Upper lobe of right lung (tissue), 1 donor: Measurements from ENCODE around the gene ADAMTS14. TPM values are rescaled to one million over a fixed set of nuclear protein-coding genes. Genes with fewer than 3 reads are reported as not detected.

Experiments
- ATAC-seq: fragments of 200-7000 bp; cut with Tn5 transposase; one replicate; pipeline ENCODE4 v1.9.1; 2020; ENCODE audit warnings: mild to moderate bottlenecking, moderate library complexity
- DNase-seq: peaks from one replicate; pipeline ENCODE4 v3.0.0-alpha.2; 2020
- H3K27ac ChIP-seq: fragments of 200-600 bp; one replicate; pipeline ENCODE4 v1.8.0; 2022
- H3K27me3 ChIP-seq: fragments of 200-600 bp; one replicate; pipeline ENCODE4 v1.8.0; 2022; ENCODE audit warnings: mild to moderate bottlenecking
- H3K36me3 ChIP-seq: fragments of 200-600 bp; one replicate; pipeline ENCODE4 v1.8.0; 2022
- H3K4me1 ChIP-seq: fragments of 200-600 bp; one replicate; pipeline ENCODE4 v1.8.0; 2022
- H3K4me3 ChIP-seq: fragments of 200-600 bp; one replicate; pipeline ENCODE4 v1.8.0; 2022; ENCODE audit warnings: mild to moderate bottlenecking
- H3K9me3 ChIP-seq: fragments of 200-600 bp; one replicate; pipeline ENCODE4 v1.8.0; 2022
- intact Hi-C: fragments of 100-400 bp; cut with DNase I; formaldehyde crosslinking; loops from one replicate; pipeline ENCODE4 v1.11.0; 2022
- total RNA-seq: library from RNA; stranded (reverse); fragmentation: NEBNext Ultra II Directional; extraction: Animal tissue kit (Norgen Biotek cat#: 25700); gene quantifications from one replicate; pipeline ENCODE4 v1.2.1, GENCODE V29; 2021
- TF ChIP-seq, protein P1 (sequence below): fragments of 200-600 bp; IDR thresholded peaks from one replicate; pipeline ENCODE4 v1.8.0; 2022; ENCODE audit warnings: antibody characterized with exemption
- donor health status: DM: no; HTN: yes; CAD: no; lungs with severe emphysema.

Gene ADAMTS14
- total RNA-seq, 1 donor from 2014 or later, result 0.55 TPM

- Histone ChIP-seq H3K36me3 (no peaks in the 10 kb centered on the region), H3K4me3 (no peak overlapping the region), H3K4me1 (no peaks in the 10 kb centered on the region), H3K27me3 (no peaks in the 10 kb centered on the region), H3K27ac (no peak overlapping the region), H3K9me3 (no peaks in the 10 kb centered on the region)
- intact Hi-C loops, result no loop called here
- DNase-seq (no peak), ATAC-seq (no peak)
- TF ChIP-seq, protein P1, sequence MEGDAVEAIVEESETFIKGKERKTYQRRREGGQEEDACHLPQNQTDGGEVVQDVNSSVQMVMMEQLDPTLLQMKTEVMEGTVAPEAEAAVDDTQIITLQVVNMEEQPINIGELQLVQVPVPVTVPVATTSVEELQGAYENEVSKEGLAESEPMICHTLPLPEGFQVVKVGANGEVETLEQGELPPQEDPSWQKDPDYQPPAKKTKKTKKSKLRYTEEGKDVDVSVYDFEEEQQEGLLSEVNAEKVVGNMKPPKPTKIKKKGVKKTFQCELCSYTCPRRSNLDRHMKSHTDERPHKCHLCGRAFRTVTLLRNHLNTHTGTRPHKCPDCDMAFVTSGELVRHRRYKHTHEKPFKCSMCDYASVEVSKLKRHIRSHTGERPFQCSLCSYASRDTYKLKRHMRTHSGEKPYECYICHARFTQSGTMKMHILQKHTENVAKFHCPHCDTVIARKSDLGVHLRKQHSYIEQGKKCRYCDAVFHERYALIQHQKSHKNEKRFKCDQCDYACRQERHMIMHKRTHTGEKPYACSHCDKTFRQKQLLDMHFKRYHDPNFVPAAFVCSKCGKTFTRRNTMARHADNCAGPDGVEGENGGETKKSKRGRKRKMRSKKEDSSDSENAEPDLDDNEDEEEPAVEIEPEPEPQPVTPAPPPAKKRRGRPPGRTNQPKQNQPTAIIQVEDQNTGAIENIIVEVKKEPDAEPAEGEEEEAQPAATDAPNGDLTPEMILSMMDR, result no peak
Measured at GRCh38 chr10:70683940-70684339, 11.6 kb downstream of the ADAMTS14 start.

- Histone ChIP-seq H3K36me3 (no peaks in the 10 kb centered on the region), H3K9me3 (no peaks in the 10 kb centered on the region), H3K4me1 (no peaks in the 10 kb centered on the region), H3K27ac (no peak overlapping the region), H3K27me3 (no peaks in the 10 kb centered on the region), H3K4me3 (no peak overlapping the region)
- intact Hi-C loops, result no loop called here
- TF ChIP-seq, protein P1, result no peak
- no peak for DNase-seq
- ATAC-seq, result no peak
Measured at GRCh38 chr10:70684374-70684773, 12.1 kb downstream of the ADAMTS14 start.

DNA sequence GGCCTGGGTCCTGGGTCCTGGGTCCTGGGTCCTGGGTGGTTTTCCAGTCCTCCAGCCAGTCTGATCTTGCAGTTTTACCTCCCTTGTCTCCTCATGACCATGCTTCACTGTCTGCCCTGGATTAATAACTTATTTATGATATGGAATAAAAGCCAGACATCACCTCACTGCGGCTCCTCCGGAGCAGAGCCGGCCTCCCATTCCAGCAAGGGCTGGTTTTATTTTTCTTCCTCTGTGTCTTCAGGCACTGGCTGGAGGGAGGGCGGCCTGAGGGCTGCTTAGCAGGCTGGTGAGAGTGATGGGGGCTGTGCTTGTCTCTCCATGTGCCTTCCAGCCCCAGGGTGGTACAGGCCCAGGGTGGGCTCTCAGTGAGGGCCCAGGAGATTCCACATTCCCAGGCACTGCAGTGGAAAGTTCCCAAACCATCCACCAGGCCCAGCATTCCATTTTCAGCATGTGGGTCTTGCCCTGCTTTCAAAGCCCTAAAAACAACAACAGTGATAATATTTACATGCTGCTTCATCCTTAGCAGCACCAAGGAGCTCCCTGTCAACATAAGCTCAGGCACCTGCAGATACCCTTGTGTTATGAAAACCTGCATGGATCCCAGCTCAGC lies 12.6 kb downstream of the ADAMTS14 start:
- intact Hi-C loops, result no loop called here
- ATAC-seq, result no peak

DNA sequence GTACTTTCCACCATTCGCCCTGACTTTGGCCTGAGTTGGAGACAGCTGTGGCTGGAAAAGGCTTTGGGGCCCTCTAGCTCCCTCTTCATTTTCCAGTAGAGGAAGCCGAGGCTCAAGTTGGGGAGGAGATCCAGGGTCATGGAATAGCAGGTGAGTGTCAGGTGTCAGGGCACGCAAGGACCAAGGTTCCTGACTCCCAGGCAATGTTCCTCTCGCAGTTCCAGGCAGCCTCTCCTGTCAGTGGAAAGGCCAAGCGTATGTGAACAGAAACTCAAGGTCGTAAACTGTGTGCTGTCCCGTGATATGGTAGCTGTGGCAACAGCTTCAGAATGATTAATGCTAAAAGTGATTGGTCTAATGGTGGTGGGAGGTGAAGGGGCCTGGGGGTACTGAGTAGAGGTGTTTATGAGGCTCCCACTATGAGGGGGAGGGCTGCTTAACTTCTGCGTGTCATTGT lies 13.2 kb downstream of the ADAMTS14 start:
- Histone ChIP-seq H3K4me3 (no peak overlapping the region), H3K9me3 (no peaks in the 10 kb centered on the region), H3K36me3 (no peaks in the 10 kb centered on the region), H3K4me1 (no peaks in the 10 kb centered on the region), H3K27me3 (no peaks in the 10 kb centered on the region), H3K27ac (no peak overlapping the region)
- DNase-seq (no peak), ATAC-seq (no peak)
- TF ChIP-seq, protein P1, result no peak
- intact Hi-C loops, result no loop called here

More for the DNA sequence above, 12.6 kb downstream of the ADAMTS14 start:
- H3K4me1 ChIP-seq, result no peaks in the 10 kb centered on the region
- H3K9me3 ChIP-seq, result no peaks in the 10 kb centered on the region
- no peak overlapping the region for H3K27ac ChIP-seq
- DNase-seq, result no peak
- TF ChIP-seq, protein P1, result no peak
- no peaks in the 10 kb centered on the region for H3K27me3 ChIP-seq
- no peak overlapping the region for H3K4me3 ChIP-seq
- H3K36me3 ChIP-seq, result no peaks in the 10 kb centered on the region

- Histone ChIP-seq H3K27ac (no peak overlapping the region), H3K4me1 (no peaks in the 10 kb centered on the region), H3K27me3 (no peaks in the 10 kb centered on the region), H3K36me3 (no peaks in the 10 kb centered on the region), H3K4me3 (no peak overlapping the region), H3K9me3 (no peaks in the 10 kb centered on the region)
- TF ChIP-seq, protein P1, result no peak
- intact Hi-C loops, result no loop called here
- ATAC-seq (no peak), DNase-seq (no peak)
Measured at GRCh38 chr10:70688828-70689227, 16.5 kb downstream of the ADAMTS14 start.

- TF ChIP-seq, protein P1, result no peak
- DNase-seq, result no peak
- no peaks in the 10 kb centered on the region for H3K27me3 ChIP-seq
- no peak for ATAC-seq
- no peaks in the 10 kb centered on the region for H3K9me3 ChIP-seq
- H3K27ac ChIP-seq, result no peak overlapping the region
- no peaks in the 10 kb centered on the region for H3K4me1 ChIP-seq
- H3K36me3 ChIP-seq, result no peaks in the 10 kb centered on the region
- intact Hi-C loops, result no loop called here
- H3K4me3 ChIP-seq, result no peak overlapping the region
Measured at GRCh38 chr10:70689661-70690060, 17.4 kb downstream of the ADAMTS14 start.
